Natural killer cell treated with Interleukin-12 subunit alpha and Interleukin-12 subunit beta and Interleukin-15 and Interleukin-18, amount 100 ng/mL, for 72 hours (primary cell): ENCODE results near the gene GPR78. TPM values are rescaled to one million over a fixed set of nuclear protein-coding genes. Genes with fewer than 3 reads are reported as not detected.
"Not testable (repeated sequence)": the region's sequence is repeated elsewhere in the genome, so short reads cannot be mapped to it uniquely, and the experiment has no call there.

ENCODE experiments used
- ATAC-seq, 2 donors: fragments of 150-1000 bp; cut with Tn5 transposase in 1 of 2; sonication (Bioruptor Pico), chemical (Tn5 transposase) in 1 of 2; 2 replicates each; pipeline ENCODE4 v1.10.0; 2021
- DNase-seq: peaks from one replicate; pipeline ENCODE4 v3.0.0; 2022; ENCODE audit warnings: low spot score
- H3K27ac Mint-ChIP-seq, 2 donors: 1 replicate in 1 of 2; 2 replicates in 1 of 2; pipeline ENCODE4 v1.8.0; 2022; ENCODE audit warnings: mixed read lengths in 2 of 2, mild to moderate bottlenecking in 1 of 2, moderate library complexity in 1 of 2
- H3K27me3 Mint-ChIP-seq, 2 donors: 1 replicate in 1 of 2; 2 replicates in 1 of 2; pipeline ENCODE4 v1.8.0; 2022; ENCODE audit warnings: mixed read lengths in 2 of 2
- H3K36me3 Mint-ChIP-seq: one replicate; pipeline ENCODE4 v1.8.0; 2022; ENCODE audit warnings: mixed read lengths
- H3K4me1 Mint-ChIP-seq, 2 donors: 1 replicate in 1 of 2; 2 replicates in 1 of 2; pipeline ENCODE4 v1.8.0; 2022; ENCODE audit warnings: low read depth in 2 of 2, mixed read lengths in 2 of 2, mild to moderate bottlenecking in 1 of 2
- H3K4me3 Mint-ChIP-seq: one replicate; pipeline ENCODE4 v1.8.0; 2022; ENCODE audit warnings: mixed read lengths
- H3K9me3 Mint-ChIP-seq: 2 replicates; pipeline ENCODE4 v1.8.0; 2022; ENCODE audit warnings: mixed read lengths
- total RNA-seq, 2 donors: library from RNA; stranded (reverse); gene quantifications; one replicate each; pipeline ENCODE4 v1.2.3, GENCODE V29; 2022

GPR78 gene
- total RNA-seq, 2 donors from 2014 or later: not detected

DNA sequence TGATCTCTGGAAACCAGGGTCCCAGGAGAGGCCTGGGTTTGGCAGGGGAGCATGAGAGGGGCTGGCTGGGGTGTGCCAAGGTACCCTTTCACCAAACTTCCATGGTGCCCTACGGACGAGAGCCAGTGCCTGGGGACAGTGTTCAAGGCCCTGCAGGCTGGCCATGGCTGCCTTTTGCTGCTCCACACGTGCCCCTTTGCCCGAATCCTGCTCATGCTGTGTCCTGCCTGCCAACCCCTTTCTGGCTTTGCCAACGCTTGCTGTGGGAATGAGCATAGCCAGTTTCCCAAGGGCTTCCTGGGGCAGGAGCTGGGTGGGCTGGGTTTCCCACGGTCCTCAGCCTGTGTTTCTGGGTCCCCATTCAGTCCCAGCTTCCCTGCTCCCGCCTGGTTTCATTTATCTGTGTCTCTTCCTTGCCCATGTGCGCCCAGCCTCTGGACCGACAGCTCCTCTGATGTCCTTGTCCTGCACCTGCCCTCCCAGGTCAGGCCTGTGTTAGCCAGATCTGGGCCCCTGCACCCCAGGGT lies 29.7 kb downstream of the GPR78 start:
- no peak for ATAC-seq
- no peaks in the 10 kb centered on the region for H3K36me3 Mint-ChIP-seq
- no peaks in the 10 kb centered on the region for H3K9me3 Mint-ChIP-seq
- peaks cover 4 to 16% of the 10 kb centered on the region in 2 donors for H3K27me3 Mint-ChIP-seq
- peaks cover 0 to 5% of the 10 kb centered on the region in 2 donors for H3K4me1 Mint-ChIP-seq
- no peak overlapping the region for H3K27ac Mint-ChIP-seq
- H3K4me3 Mint-ChIP-seq: no peak overlapping the region
- peak; percentile 49 for DNase-seq

DNA sequence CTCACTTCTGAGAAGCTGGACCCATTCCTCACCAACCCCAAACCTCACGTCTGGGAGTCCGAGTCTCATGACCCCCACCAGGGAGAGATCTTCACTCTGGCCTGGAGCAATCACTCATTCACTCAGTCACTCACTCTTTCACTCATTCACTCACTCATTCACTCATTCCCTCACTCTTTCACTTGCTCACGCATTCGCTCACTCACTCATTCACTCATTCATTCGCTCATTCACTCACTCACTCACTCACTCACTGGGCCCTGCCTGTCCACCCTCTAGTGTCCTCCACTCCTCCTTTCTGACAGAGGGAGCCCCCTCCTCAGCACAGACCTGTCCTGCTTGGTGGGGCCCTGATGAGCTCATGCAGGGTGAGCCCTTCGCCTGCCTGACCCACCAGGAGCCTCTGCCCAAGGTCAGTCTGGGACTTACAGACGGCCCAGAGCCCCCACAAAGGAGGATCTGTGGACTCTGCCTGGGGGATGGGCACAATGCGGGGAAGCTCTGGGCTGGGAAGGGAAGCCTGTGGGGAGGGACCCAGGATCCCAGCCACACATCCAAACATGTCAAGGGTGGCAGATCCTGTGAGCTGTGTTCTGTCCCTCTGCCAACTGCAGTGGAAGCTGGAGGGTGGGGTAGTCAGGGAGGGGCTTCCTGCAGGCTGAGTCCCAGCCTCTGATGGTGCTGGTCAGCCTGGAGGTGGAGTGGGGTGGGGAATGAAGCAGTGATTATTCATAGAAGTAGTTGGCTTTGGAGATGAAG lies 30.8 kb downstream of the GPR78 start:
- DNase-seq (peak; percentile 44), ATAC-seq (no peak)
- Mint-ChIP-seq H3K4me1 (peaks cover 0 to 5% of the 10 kb centered on the region in 2 donors), H3K4me3 (no peak overlapping the region), H3K27ac (no peak overlapping the region), H3K36me3 (no peaks in the 10 kb centered on the region), H3K9me3 (no peaks in the 10 kb centered on the region), H3K27me3 (peaks cover 4 to 16% of the 10 kb centered on the region in 2 donors)

- no peak overlapping the region for H3K27ac Mint-ChIP-seq
- H3K9me3 Mint-ChIP-seq: no peaks in the 10 kb centered on the region
- ATAC-seq (no peak), DNase-seq (peak; percentile 59)
- peaks cover 4 to 16% of the 10 kb centered on the region in 2 donors for H3K27me3 Mint-ChIP-seq
- H3K36me3 Mint-ChIP-seq: no peaks in the 10 kb centered on the region
- no peak overlapping the region for H3K4me3 Mint-ChIP-seq
- peaks cover 0 to 5% of the 10 kb centered on the region in 2 donors for H3K4me1 Mint-ChIP-seq
These were observed 32.5 kb downstream of the GPR78 start for GRCh38 chr4:8612646-8613045.

DNA sequence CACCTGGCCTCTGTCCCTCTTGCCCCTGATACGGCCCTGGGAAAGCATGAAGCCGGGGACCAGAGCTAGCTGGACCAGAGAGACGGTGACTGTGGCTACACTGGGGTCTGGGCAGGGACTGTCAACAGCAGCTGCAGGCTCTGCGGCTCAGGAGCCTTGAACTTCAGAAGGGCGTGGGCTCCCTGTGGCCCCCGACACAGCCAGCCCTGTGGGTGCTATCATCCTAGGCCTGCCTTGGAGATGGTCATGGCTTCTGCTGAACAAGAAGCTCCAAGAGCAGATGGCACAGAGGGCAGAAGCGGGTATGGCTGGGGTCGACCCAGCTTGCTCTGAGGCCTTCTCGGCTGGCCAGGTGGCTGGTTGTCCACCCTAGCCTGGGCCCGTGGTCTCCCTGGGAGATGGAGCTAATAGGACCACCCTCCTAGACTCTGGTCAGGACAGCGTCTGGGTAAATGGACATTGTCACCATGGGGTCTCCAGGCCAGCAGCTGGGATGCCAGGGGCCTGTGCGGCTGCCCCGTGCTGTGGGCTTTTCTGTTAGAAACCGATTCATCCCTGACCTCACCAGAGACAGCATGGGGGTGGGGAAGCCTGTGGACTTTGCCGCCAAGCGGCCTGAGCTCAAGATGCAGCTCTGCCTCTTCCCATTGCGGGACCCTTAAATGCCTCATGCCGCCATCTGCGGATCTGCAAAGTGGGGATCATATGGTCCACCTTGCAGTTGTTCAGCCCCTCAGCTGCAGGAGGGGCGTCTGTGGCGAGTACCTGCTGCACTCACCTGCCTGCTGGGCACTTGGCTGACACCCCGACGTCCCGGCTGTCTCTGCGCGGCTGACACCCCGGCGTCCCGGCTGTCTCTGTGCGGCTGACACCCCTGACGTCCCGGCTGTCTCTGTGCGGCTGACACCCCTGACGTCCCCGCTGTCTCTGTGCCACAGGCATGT lies 33.5 kb downstream of the GPR78 start:
- Mint-ChIP-seq H3K27me3 (peaks cover 4 to 15% of the 10 kb centered on the region in 2 donors), H3K36me3 (no peaks in the 10 kb centered on the region), H3K9me3 (no peaks in the 10 kb centered on the region), H3K27ac (no peak overlapping the region), H3K4me1 (peaks cover 0 to 5% of the 10 kb centered on the region in 2 donors), H3K4me3 (no peak overlapping the region)
- ATAC-seq (no peak), DNase-seq (peak; percentile 54)

DNA sequence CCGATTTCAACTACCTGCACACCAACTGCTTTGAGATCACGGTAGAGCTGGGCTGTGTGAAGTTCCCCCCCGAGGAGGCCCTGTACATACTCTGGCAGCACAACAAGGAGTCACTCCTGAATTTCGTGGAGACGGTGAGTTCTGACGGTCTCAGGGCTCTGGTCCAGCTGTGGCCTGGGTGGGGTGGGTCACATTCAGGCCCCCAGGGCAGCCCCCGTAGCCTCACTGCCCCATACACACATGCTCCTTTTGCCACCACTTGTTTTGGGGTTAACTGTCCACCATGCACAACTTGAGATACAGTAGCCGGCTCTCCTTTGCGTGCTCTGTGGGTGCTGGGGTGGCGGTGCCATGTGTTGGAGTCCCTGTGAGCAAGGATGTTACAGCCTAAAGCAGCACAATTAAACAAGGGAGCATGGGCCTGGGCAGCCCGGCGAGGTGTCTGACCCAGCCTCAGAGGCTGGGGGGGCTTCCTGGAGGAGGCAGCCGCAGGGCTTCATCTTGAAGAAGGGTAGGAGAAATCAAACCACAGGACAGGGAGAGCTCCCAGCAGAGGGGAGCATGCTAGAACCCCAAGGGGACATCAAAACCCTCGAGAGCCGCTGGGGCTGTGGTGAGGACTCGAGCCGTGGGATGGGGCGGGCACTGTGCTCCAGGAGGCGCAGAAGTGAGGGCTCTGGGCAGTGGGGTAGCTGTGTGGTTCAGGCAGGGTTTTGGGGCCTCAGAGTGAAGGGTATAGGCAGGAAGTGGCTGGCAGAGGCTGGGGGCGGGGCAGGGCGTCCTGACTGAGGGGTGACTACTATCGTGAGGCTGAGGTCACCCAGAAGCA lies 34.4 kb downstream of the GPR78 start:
- ATAC-seq (no peak), DNase-seq (peak; percentile 50)
- no peaks in the 10 kb centered on the region for H3K36me3 Mint-ChIP-seq
- peaks cover 0 to 6% of the 10 kb centered on the region in 2 donors for H3K27me3 Mint-ChIP-seq
- no peak overlapping the region for H3K27ac Mint-ChIP-seq
- no peaks in the 10 kb centered on the region for H3K4me1 Mint-ChIP-seq
- no peaks in the 10 kb centered on the region for H3K9me3 Mint-ChIP-seq
- H3K4me3 Mint-ChIP-seq: no peak overlapping the region

GRCh38 chr4:8615366-8615765 lies 35.2 kb downstream of the GPR78 start:
- no peaks in the 10 kb centered on the region for H3K36me3 Mint-ChIP-seq
- H3K4me1 Mint-ChIP-seq: no peaks in the 10 kb centered on the region
- H3K4me3 Mint-ChIP-seq: no peak overlapping the region
- peaks cover 0 to 6% of the 10 kb centered on the region in 2 donors for H3K27me3 Mint-ChIP-seq
- H3K27ac Mint-ChIP-seq: no peak overlapping the region
- H3K9me3 Mint-ChIP-seq: no peaks in the 10 kb centered on the region
- ATAC-seq (no peak), DNase-seq (peak; percentile 50)

GRCh38 chr4:8615921-8616787 lies 36.0 kb downstream of the GPR78 start:
- peak; percentile 46 for DNase-seq
- Mint-ChIP-seq H3K27ac (no peak overlapping the region), H3K27me3 (peaks cover 0 to 1% of the 10 kb centered on the region in 2 donors), H3K36me3 (no peaks in the 10 kb centered on the region), H3K9me3 (no peaks in the 10 kb centered on the region), H3K4me1 (no peaks in the 10 kb centered on the region), H3K4me3 (no peak overlapping the region)
- no peak for ATAC-seq

GRCh38 chr4:8616831-8617230 lies 36.6 kb downstream of the GPR78 start:
- ATAC-seq (no peak), DNase-seq (peak; percentile 25)
- H3K4me1 Mint-ChIP-seq: no peaks in the 10 kb centered on the region
- no peaks in the 10 kb centered on the region for H3K27me3 Mint-ChIP-seq
- no peak overlapping the region for H3K4me3 Mint-ChIP-seq
- H3K9me3 Mint-ChIP-seq: no peaks in the 10 kb centered on the region
- no peaks in the 10 kb centered on the region for H3K36me3 Mint-ChIP-seq
- H3K27ac Mint-ChIP-seq: no peak overlapping the region

DNA sequence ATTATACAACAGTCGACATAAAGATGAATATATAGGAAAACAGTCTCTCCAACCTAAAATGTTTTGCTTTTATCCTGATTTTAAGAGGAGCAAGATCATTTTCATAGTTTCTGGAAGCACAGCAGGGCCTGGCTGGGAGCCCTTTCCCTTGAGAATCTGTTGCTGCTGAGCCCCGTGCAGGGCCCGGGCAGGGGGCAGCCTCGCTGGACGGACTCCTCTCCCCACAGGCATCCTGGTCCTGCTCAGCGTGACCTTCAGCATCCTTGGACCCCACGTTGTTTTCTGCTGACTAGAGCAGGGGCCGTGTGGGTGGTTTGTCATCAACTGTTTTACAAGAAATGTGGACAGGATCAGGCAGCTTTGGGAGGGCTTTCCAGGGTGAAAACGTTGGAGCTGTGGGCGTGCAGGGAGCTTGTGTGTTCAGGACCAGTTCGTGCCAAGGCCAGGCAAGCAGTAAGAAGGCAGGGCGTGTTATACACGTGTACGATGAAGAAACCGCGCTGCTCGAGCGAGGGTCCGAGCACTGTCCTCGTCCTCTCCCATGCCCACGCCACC lies 37.4 kb downstream of the GPR78 start:
- no peaks in the 10 kb centered on the region for H3K4me1 Mint-ChIP-seq
- no peaks in the 10 kb centered on the region for H3K27me3 Mint-ChIP-seq
- H3K27ac Mint-ChIP-seq: no peak overlapping the region
- no peak overlapping the region for H3K4me3 Mint-ChIP-seq
- no peaks in the 10 kb centered on the region for H3K36me3 Mint-ChIP-seq
- DNase-seq (peak; percentile 22), ATAC-seq (no peak)
- no peaks in the 10 kb centered on the region for H3K9me3 Mint-ChIP-seq

DNA sequence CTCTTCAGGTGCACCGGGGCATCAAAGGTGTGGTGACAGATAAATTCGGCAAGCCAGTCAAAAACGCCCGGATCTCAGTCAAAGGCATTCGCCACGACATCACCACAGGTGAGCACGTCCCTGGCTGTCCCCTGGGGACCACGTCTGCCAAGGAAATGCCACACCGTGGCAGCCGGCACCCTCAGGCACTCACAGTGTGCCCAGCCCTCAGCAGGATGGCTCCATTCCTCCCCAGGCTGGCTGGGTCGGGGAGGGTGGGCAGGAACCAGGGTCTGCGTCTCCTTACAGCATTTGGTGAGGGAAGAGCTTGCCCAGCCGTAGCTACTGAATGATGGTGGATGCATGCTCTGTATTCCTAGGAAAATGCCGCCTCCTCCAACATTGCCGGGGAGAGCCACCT lies 38.2 kb downstream of the GPR78 start:
- DNase-seq: peak; percentile 15
- no peaks in the 10 kb centered on the region for H3K27me3 Mint-ChIP-seq
- no peaks in the 10 kb centered on the region for H3K4me1 Mint-ChIP-seq
- no peak overlapping the region for H3K4me3 Mint-ChIP-seq
- no peaks in the 10 kb centered on the region for H3K36me3 Mint-ChIP-seq
- H3K27ac Mint-ChIP-seq: no peak overlapping the region
- H3K9me3 Mint-ChIP-seq: no peaks in the 10 kb centered on the region
- no peak for ATAC-seq

GRCh38 chr4:8618961-8619720 lies 38.9 kb downstream of the GPR78 start:
- Mint-ChIP-seq H3K9me3 (no peaks in the 10 kb centered on the region), H3K4me1 (no peaks in the 10 kb centered on the region), H3K4me3 (no peak overlapping the region), H3K36me3 (no peaks in the 10 kb centered on the region), H3K27me3 (no peaks in the 10 kb centered on the region), H3K27ac (no peak overlapping the region)
- ATAC-seq (no peak), DNase-seq (peak; percentile 49)

- not testable (repeated sequence) for ATAC-seq, H3K4me1 Mint-ChIP-seq
These were observed 40.9 kb downstream of the GPR78 start for GRCh38 chr4:8621135-8621534.

More at GRCh38 chr4:8621135-8621534, 40.9 kb downstream of the GPR78 start:
- not testable (repeated sequence) for H3K4me3 Mint-ChIP-seq, H3K27ac Mint-ChIP-seq, H3K36me3 Mint-ChIP-seq, DNase-seq, H3K27me3 Mint-ChIP-seq, H3K9me3 Mint-ChIP-seq
